Endothelial cell of umbilical vein (primary cell): Measurements from ENCODE around the gene GRID2. TPM values are rescaled to one million over a fixed set of nuclear protein-coding genes. Genes with fewer than 3 reads are reported as not detected.

Source experiments
- BruUV-seq: library from RNA; stranded (reverse); fragments of 400-500 nt; replicated peaks from 2 replicates; lab custom pipeline; 2021; lab: Mats Ljungman, UMichigan
- CTCF ChIA-PET: fragments of 300-600, 350-600 bp; sonication (Branson Sonifier 250); formaldehyde crosslinking; loops from one replicate; lab custom pipeline; 2021; ENCODE audit warnings: antibody characterized with exemption, inconsistent platforms; lab: Charles Lee
- POLR2A ChIA-PET: fragments of 300-600, 350-600 bp; sonication (Branson Sonifier 250); formaldehyde crosslinking; loops from one replicate; lab custom pipeline; 2021; ENCODE audit warnings: antibody characterized with exemption, inconsistent platforms; lab: Charles Lee
- DNase-seq: peaks from one replicate; pipeline ENCODE4 v3.0.0-alpha.2; 2011; ENCODE audit warnings: low read depth, low spot score
- FAIRE-seq: peaks from 2 replicates; lab custom pipeline; 2011; peaks lifted over from hg19 to GRCh38; lab: Jason Lieb, UNC
- H2AFZ ChIP-seq: 2 replicates; pipeline ENCODE4 v1.6.0; 2012; ENCODE audit warnings: low read depth, low read length, control low read depth, inconsistent platforms
- H3K27ac ChIP-seq: 2 replicates; pipeline ENCODE4 v1.5.1; 2011; ENCODE audit warnings: low read depth, mild to moderate bottlenecking, control low read depth, low read length, moderate library complexity; ENCODE audit not compliant: insufficient read depth
- H3K27me3 ChIP-seq, 2 experiments: 2 replicates each; pipeline versions ENCODE4 v1.6.0 to v1.6.1; 2011; ENCODE audit warnings: low read length in 2 of 2, mixed read lengths in 1 of 2; ENCODE audit not compliant: control insufficient read depth in 2 of 2, insufficient read depth in 2 of 2
- H3K36me3 ChIP-seq, 2 experiments: 2 replicates in 1 of 2; 3 replicates in 1 of 2; pipeline ENCODE4 v1.5.1; 2011; ENCODE audit warnings: low read length in 2 of 2, mild to moderate bottlenecking in 1 of 2, moderate library complexity in 1 of 2; ENCODE audit not compliant: control insufficient read depth in 2 of 2, insufficient read depth in 2 of 2; ENCODE audit errors: extremely low read depth in 1 of 2
- H3K4me1 ChIP-seq: 3 replicates; pipeline ENCODE4 v1.5.1; 2011; ENCODE audit warnings: mild to moderate bottlenecking, low read length; ENCODE audit not compliant: control insufficient read depth, insufficient read depth; ENCODE audit errors: extremely low read depth
- H3K4me2 ChIP-seq: 2 replicates; pipeline ENCODE4 v1.6.1; 2011; ENCODE audit warnings: low read length, control low read depth, mixed read lengths; ENCODE audit not compliant: insufficient read depth
- H3K4me3 ChIP-seq, 3 experiments: fragments of 200-600 bp in 1 of 3; sonication (generic), shearing (Covaris generic) in 1 of 3; replicated peaks in 1 of 3; 2 replicates each; pipeline ENCODE4 v1.5.1; 2011 to 2016; ENCODE audit warnings: control low read depth in 3 of 3, low read length in 3 of 3, mild to moderate bottlenecking in 2 of 3, inconsistent platforms in 1 of 3, low read depth in 1 of 3, moderate library complexity in 1 of 3; ENCODE audit not compliant: insufficient read depth in 1 of 3
- H3K79me2 ChIP-seq: 2 replicates; pipeline ENCODE4 v1.6.0; 2012; ENCODE audit warnings: low read length, inconsistent platforms; ENCODE audit not compliant: control insufficient read depth, insufficient read depth
- H3K9ac ChIP-seq: replicated peaks from 2 replicates; pipeline ENCODE3; 2011; ENCODE audit warnings: low read length, control low read depth; ENCODE audit not compliant: insufficient read depth; ENCODE audit errors: extremely low read depth
- H3K9me1 ChIP-seq: replicated peaks from 3 replicates; pipeline ENCODE4 v1.6.0; 2011; ENCODE audit warnings: mild to moderate bottlenecking, low read length; ENCODE audit not compliant: control insufficient read depth, insufficient read depth; ENCODE audit errors: extremely low read depth
- H3K9me3 ChIP-seq: replicated peaks from 2 replicates; pipeline ENCODE4 v1.5.1; 2012; ENCODE audit warnings: low read length, inconsistent platforms; ENCODE audit not compliant: control insufficient read depth, insufficient read depth
- H4K20me1 ChIP-seq: replicated peaks from 2 replicates; pipeline ENCODE3; 2011; ENCODE audit warnings: mild to moderate bottlenecking, low read length; ENCODE audit not compliant: control insufficient read depth, insufficient read depth; ENCODE audit errors: extremely low read depth
- EZH2 ChIP-seq: IDR thresholded peaks from 2 replicates; pipeline ENCODE4 v1.6.1; 2012; ENCODE audit warnings: borderline replicate concordance, low read depth, mild to moderate bottlenecking, moderate library complexity, low read length, inconsistent platforms; ENCODE audit not compliant: severe bottlenecking
- FOS ChIP-seq: IDR thresholded peaks from 2 replicates; pipeline ENCODE4 v1.6.1; 2011; ENCODE audit warnings: mild to moderate bottlenecking, low read length, moderate library complexity, borderline replicate concordance; ENCODE audit not compliant: insufficient read depth
- GATA2 ChIP-seq: IDR thresholded peaks from 2 replicates; pipeline ENCODE4 v1.7.0; 2011; ENCODE audit warnings: low read depth, mild to moderate bottlenecking, moderate library complexity, mixed read lengths, low read length; ENCODE audit not compliant: insufficient read length, insufficient read depth
- JUN ChIP-seq: IDR thresholded peaks from 2 replicates; pipeline ENCODE4 v1.6.1; 2011; ENCODE audit warnings: borderline replicate concordance, low read depth; ENCODE audit not compliant: insufficient read length, insufficient read depth
- MYC ChIP-seq: IDR thresholded peaks from one replicate; pipeline ENCODE4 v1.6.1; 2011; ENCODE audit warnings: mild to moderate bottlenecking, low read depth, low read length
- POLR2A ChIP-seq: IDR thresholded peaks from 2 replicates; pipeline ENCODE4 v1.6.1; 2012; ENCODE audit warnings: low read depth, mild to moderate bottlenecking, control low read depth, low read length
- POLR2AphosphoS5 ChIP-seq: IDR thresholded peaks from 2 replicates; pipeline ENCODE4 v1.6.1; 2012; ENCODE audit warnings: low read depth, mild to moderate bottlenecking, control low read depth, low read length, moderate library complexity; ENCODE audit not compliant: insufficient read depth
- dilution Hi-C: fragments of 300-500 bp; cut with MboI; formaldehyde crosslinking; loops from one replicate; pipeline ENCODE4 v1.15.0; 2019; ENCODE audit warnings: low sequenced_read_pairs; ENCODE audit not compliant: extremely low pct_ligation_motif_present
- intact Hi-C: fragments of 100-400 bp; cut with micrococcal nuclease; formaldehyde crosslinking; loops from one replicate; pipeline ENCODE4 v1.10.0; 2022
- polyA plus RNA-seq, 4 experiments: library from polyadenylated mRNA; depleted of rRNA in 3 of 4; stranded (reverse) in 3 of 4; unstranded in 1 of 4; fragments of >200 nt; gene quantifications; 2 replicates each; pipeline versions ENCODE4 v1.2.1 to v1.2.3, GENCODE V29; 2011 to 2012; ENCODE audit warnings: missing spikeins in 1 of 4
- total RNA-seq: library from RNA; stranded (reverse); gene quantifications from 2 replicates; pipeline ENCODE4 v1.2.3, GENCODE V29; 2021
- TF ChIP-seq, protein P1 (sequence below), 2 donors: IDR thresholded peaks; 1 replicate in 1 of 2; 2 replicates in 1 of 2; pipeline ENCODE4 v1.5.1; 2011; ENCODE audit warnings: low read length in 2 of 2, mild to moderate bottlenecking in 2 of 2, moderate library complexity in 2 of 2, control low read depth in 1 of 2, inconsistent platforms in 1 of 2, low read depth in 1 of 2; ENCODE audit not compliant: insufficient read depth in 1 of 2; ENCODE audit errors: extremely low read depth in 1 of 2
- TF ChIP-seq, protein P2 (sequence below): IDR thresholded peaks from 2 replicates; pipeline ENCODE4 v1.6.1; 2011; ENCODE audit not compliant: insufficient read depth, insufficient read length

Gene GRID2
- total and polyA plus RNA-seq, 2 donors (not counting 3 experiments of a cell fraction or from before 2014, with no cell fraction given) = not detected

DNA sequence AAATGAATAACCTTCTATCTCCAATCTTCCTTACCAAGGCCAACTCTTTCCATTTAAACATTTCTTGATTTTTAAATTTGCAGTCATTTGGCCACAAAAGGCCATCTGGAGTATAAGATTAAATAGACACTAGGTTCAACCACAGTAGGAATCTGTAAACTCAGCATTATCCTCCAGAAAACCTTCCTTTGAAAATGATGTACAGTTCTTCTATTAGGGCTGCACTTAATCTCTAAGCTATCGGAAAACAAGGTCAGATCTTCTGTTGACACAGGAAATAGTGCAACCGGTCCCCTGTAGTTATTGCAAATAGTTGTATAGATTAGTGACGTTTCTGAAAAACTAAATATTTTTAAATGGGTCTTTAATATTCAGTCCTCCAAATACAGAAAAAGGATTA is 1165.8 kb downstream of the GRID2 start:
- POLR2A ChIA-PET = no interaction called here
- intact Hi-C loops = no loop called here

More for the DNA sequence above, 1165.8 kb downstream of the GRID2 start:
- FAIRE-seq (no peak), DNase-seq (no peak)
- Histone ChIP-seq H3K27ac (no peak overlapping the region), H3K4me1 (no peaks in the 10 kb centered on the region), H3K9me1 (no peaks in the 10 kb centered on the region), H3K4me3 (no peak overlapping the region), H3K27me3 (no peaks in the 10 kb centered on the region), H3K9me3 (no peaks in the 10 kb centered on the region), H2AFZ (no peak overlapping the region), H3K79me2 (no peaks in the 10 kb centered on the region), H4K20me1 (no peaks in the 10 kb centered on the region), H3K36me3 (no peaks in the 10 kb centered on the region), H3K4me2 (no peak overlapping the region), H3K9ac (no peak overlapping the region)
- CTCF ChIA-PET = interaction anchor here (2.3 kb wide), 1 partner anchor 15 kb away, joined by 6 read pairs; no protein-coding TSS in a partner anchor
- dilution Hi-C loops = no loop called here
- TF ChIP-seq EZH2 (no peak), POLR2A (no peak), JUN (no peak), FOS (no peak), MYC (no peak), GATA2 (no peak), POLR2AphosphoS5 (no peak)
- TF ChIP-seq, protein P1, sequence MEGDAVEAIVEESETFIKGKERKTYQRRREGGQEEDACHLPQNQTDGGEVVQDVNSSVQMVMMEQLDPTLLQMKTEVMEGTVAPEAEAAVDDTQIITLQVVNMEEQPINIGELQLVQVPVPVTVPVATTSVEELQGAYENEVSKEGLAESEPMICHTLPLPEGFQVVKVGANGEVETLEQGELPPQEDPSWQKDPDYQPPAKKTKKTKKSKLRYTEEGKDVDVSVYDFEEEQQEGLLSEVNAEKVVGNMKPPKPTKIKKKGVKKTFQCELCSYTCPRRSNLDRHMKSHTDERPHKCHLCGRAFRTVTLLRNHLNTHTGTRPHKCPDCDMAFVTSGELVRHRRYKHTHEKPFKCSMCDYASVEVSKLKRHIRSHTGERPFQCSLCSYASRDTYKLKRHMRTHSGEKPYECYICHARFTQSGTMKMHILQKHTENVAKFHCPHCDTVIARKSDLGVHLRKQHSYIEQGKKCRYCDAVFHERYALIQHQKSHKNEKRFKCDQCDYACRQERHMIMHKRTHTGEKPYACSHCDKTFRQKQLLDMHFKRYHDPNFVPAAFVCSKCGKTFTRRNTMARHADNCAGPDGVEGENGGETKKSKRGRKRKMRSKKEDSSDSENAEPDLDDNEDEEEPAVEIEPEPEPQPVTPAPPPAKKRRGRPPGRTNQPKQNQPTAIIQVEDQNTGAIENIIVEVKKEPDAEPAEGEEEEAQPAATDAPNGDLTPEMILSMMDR (IDR thresholded peaks at IDR 0.05; ENCODE audit: extremely low read depth in 1 of 2, insufficient read depth in 1 of 2, low read depth in 1 of 2, low read length in 2 of 2) = no peak
- TF ChIP-seq, protein P2, sequence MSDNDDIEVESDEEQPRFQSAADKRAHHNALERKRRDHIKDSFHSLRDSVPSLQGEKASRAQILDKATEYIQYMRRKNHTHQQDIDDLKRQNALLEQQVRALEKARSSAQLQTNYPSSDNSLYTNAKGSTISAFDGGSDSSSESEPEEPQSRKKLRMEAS = no peak
- BruUV-seq = no TSS peak
